K562 (cell line): ENCODE results near the gene SPAG9. TPM values are rescaled to one million over a fixed set of nuclear protein-coding genes. Genes with fewer than 3 reads are reported as not detected.

ENCODE experiments used
- ARID1B ChIP-seq: fragments of 450-650 bp; IDR thresholded peaks from 2 replicates; pipeline ENCODE4 v1.6.1; 2016; ENCODE audit warnings: antibody characterized with exemption, mild to moderate bottlenecking, inconsistent platforms
- CBFA2T2 ChIP-seq: fragments of 450-650 bp; conservative IDR thresholded peaks from 2 replicates; pipeline ENCODE4 v1.6.1; 2017; ENCODE audit warnings: mild to moderate bottlenecking
- CHD4 ChIP-seq: fragments of 200-600 bp; sonication (generic); IDR thresholded peaks from 3 replicates; pipeline ENCODE4 v1.6.1; 2012; ENCODE audit warnings: low read depth, mild to moderate bottlenecking, mixed read lengths, low read length, inconsistent platforms; ENCODE audit not compliant: insufficient read depth, insufficient replicate concordance, poor library complexity, severe bottlenecking
- COPS2 ChIP-seq: fragments of 450-650 bp; conservative IDR thresholded peaks from 2 replicates; pipeline ENCODE4 v1.6.1; 2016; ENCODE audit warnings: mild to moderate bottlenecking, moderate library complexity
- CREM ChIP-seq: IDR thresholded peaks from 2 replicates; pipeline ENCODE4 v1.6.1; 2014; ENCODE audit warnings: antibody characterized with exemption, low read depth
- DPF2 ChIP-seq: fragments of 450-650 bp; IDR thresholded peaks from 2 replicates; pipeline ENCODE4 v1.6.1; 2016
- EGR1 ChIP-seq: fragments of 450-650 bp; conservative IDR thresholded peaks from 2 replicates; pipeline ENCODE4 v1.6.1; 2017; ENCODE audit warnings: mild to moderate bottlenecking
- ELF2 ChIP-seq: fragments of 250-450 bp; sonication (Bioruptor Pico); IDR thresholded peaks from 2 replicates; pipeline ENCODE4 v1.5.0; 2021; ENCODE audit warnings: mild to moderate bottlenecking
- FOXJ3 ChIP-seq: sonication (generic); formaldehyde crosslinking; IDR thresholded peaks from 2 replicates; pipeline ENCODE4 v1.4.0; 2020; ENCODE audit warnings: mild to moderate bottlenecking, missing genetic modification reagents
- NCOR1 ChIP-seq: fragments of 450-650 bp; IDR thresholded peaks from 2 replicates; pipeline ENCODE4 v1.6.1; 2016; ENCODE audit warnings: mild to moderate bottlenecking, moderate library complexity
- NFE2L1 ChIP-seq: fragments of 450-650 bp; IDR thresholded peaks from 2 replicates; pipeline ENCODE4 v1.6.1; 2016; ENCODE audit warnings: missing genetic modification characterization, low read depth, mild to moderate bottlenecking, missing compliant biosample characterization, moderate library complexity, borderline replicate concordance
- OTX1 ChIP-seq: fragments of 450-650 bp; formaldehyde crosslinking; IDR thresholded peaks from 2 replicates; pipeline ENCODE4 v1.4.0; 2022; ENCODE audit warnings: mild to moderate bottlenecking
- POLR2G ChIP-seq: fragments of 200-400 bp; formaldehyde crosslinking; IDR thresholded peaks from 2 replicates; pipeline ENCODE4 v1.6.1; 2017; ENCODE audit warnings: low read depth, mild to moderate bottlenecking, antibody characterized with exemption, low read length, moderate library complexity
- RBM34 ChIP-seq: fragments of 200-400 bp; formaldehyde crosslinking; IDR thresholded peaks from 2 replicates; pipeline ENCODE4 v1.6.1; 2018; ENCODE audit warnings: low read length, borderline replicate concordance; ENCODE audit not compliant: insufficient read depth
- SIX5 ChIP-seq, 2 experiments: IDR thresholded peaks; 2 replicates each; pipeline ENCODE4 v1.6.1; 2011; ENCODE audit warnings: low read length in 2 of 2, borderline replicate concordance in 1 of 2, low read depth in 1 of 2, mild to moderate bottlenecking in 1 of 2, moderate library complexity in 1 of 2; ENCODE audit not compliant: insufficient read depth in 1 of 2
- SMAD1 ChIP-seq: fragments of 150-350 bp; IDR thresholded peaks from 2 replicates; pipeline ENCODE4 v1.6.1; 2014; ENCODE audit warnings: low read length, low read depth; ENCODE audit not compliant: partially characterized antibody
- SREBF1 ChIP-seq: fragments of 150-350 bp; IDR thresholded peaks from 2 replicates; pipeline ENCODE4 v1.6.1; 2014; ENCODE audit warnings: antibody characterized with exemption, low read depth, low read length, borderline replicate concordance
- SRF ChIP-seq, 2 experiments: fragments of 250-450, 450-650 bp in 1 of 2; sonication (Bioruptor Pico) in 1 of 2; sonication (generic) in 1 of 2; formaldehyde crosslinking; IDR thresholded peaks; 2 replicates each; pipeline versions ENCODE4 v1.5.0 to v1.5.1; 2020 to 2022; ENCODE audit warnings: mild to moderate bottlenecking in 1 of 2, missing genetic modification reagents in 1 of 2
- XRCC3 ChIP-seq: fragments of 450-650 bp; IDR thresholded peaks from 2 replicates; pipeline ENCODE4 v1.6.1; 2017; ENCODE audit warnings: mild to moderate bottlenecking, moderate library complexity
- ZKSCAN1 ChIP-seq: fragments of 150-350 bp; IDR thresholded peaks from 2 replicates; pipeline ENCODE4 v1.6.1; 2016; ENCODE audit warnings: low read depth, low read length
- ZKSCAN8 ChIP-seq: fragments of 200-800 bp; sonication (Bioruptor generic); IDR thresholded peaks from 2 replicates; pipeline ENCODE4 v1.6.1; 2016; ENCODE audit warnings: missing genetic modification characterization, missing compliant biosample characterization
- ZNF431 ChIP-seq: sonication (generic); formaldehyde crosslinking; IDR thresholded peaks from 2 replicates; pipeline ENCODE4 v1.8.0; 2022; ENCODE audit warnings: mild to moderate bottlenecking, missing genetic modification reagents
- ZNF699 ChIP-seq: fragments of 250-450 bp; sonication (Bioruptor Pico); IDR thresholded peaks from 2 replicates; pipeline ENCODE4 v1.8.0; 2021; ENCODE audit warnings: mild to moderate bottlenecking, moderate library complexity; ENCODE audit not compliant: insufficient replicate concordance
- ZSCAN29 ChIP-seq: fragments of 450-650 bp; IDR thresholded peaks from 2 replicates; pipeline ENCODE4 v1.6.1; 2017
- polyA plus RNA-seq, 8 experiments: library from polyadenylated mRNA; depleted of rRNA in 4 of 8; stranded (reverse) in 5 of 8; unstranded in 3 of 8; fragments of >200 nt; fragmentation: Nextera tagmentation in 2 of 8; fragmentation: Illumina TruSeq in 1 of 8; extraction: Ambion mirVana in 2 of 8; extraction: Trizol in 1 of 8; gene quantifications; 2 replicates each; pipeline versions ENCODE4 v1.2.1 to v1.2.3, GENCODE V29; 2011 to 2014; ENCODE audit warnings: inconsistent platforms in 1 of 8, missing spikeins in 1 of 8
- total RNA-seq, 7 experiments: library from RNA; depleted of rRNA in 6 of 7; stranded (reverse); fragments of >200 nt in 6 of 7; fragmentation: Illumina TruSeq in 2 of 7; extraction: Trizol in 2 of 7; gene quantifications; 2 replicates each; pipeline versions ENCODE4 v1.2.1 to v1.2.3, GENCODE V29; 2011 to 2021; ENCODE audit warnings: low replicate concordance in 1 of 7
- TF ChIP-seq, protein P1 (sequence below): fragments of 450-650 bp; IDR thresholded peaks from 2 replicates; pipeline ENCODE4 v1.6.1; 2017; ENCODE audit warnings: antibody characterized with exemption, mild to moderate bottlenecking
- TF ChIP-seq, protein P2 (sequence below): fragments of 250-450 bp; sonication (Bioruptor Pico); IDR thresholded peaks from 2 replicates; pipeline ENCODE4 v1.5.0; 2020; ENCODE audit warnings: mild to moderate bottlenecking

Gene SPAG9
- total and polyA plus RNA-seq, 9 of the 15 experiments (the other 6 are each of a cell fraction or from before 2014, with no cell fraction given): 12.2 to 99.2 (median 58.2) TPM

DNA sequence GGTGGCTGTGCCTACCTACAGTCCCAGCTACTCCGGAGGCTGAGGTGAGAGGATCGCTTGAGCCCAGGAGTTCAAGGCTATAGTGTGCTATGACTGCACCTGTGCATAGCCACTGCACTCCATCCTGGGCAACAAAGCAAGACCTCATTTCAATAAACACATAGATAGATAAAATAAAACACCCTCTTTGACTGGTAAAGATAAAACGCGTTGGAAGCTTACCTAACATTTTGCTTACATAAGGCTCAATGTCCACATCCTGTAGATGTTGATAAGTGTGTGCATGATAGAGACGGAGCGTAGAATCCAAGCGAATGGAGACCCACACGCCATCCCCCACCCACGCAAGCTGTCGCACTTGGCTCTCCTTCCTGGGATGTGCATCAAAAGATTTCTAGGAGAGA lies 141.1 kb downstream of the SPAG9 start (continued):
- no peak for TF ChIP-seq NFE2L1 (tag)
- no peak for TF ChIP-seq SMAD1
- TF ChIP-seq CREM: peak; percentile 53; the same call in 1 of the 2 replicates
- no peak for TF ChIP-seq SREBF1
- TF ChIP-seq ZNF699: no peak
- TF ChIP-seq DPF2: peak; percentile 45; the same call in 1 of the 2 replicates
- no peak for TF ChIP-seq OTX1
- no peak for TF ChIP-seq CHD4
- TF ChIP-seq, protein P1, sequence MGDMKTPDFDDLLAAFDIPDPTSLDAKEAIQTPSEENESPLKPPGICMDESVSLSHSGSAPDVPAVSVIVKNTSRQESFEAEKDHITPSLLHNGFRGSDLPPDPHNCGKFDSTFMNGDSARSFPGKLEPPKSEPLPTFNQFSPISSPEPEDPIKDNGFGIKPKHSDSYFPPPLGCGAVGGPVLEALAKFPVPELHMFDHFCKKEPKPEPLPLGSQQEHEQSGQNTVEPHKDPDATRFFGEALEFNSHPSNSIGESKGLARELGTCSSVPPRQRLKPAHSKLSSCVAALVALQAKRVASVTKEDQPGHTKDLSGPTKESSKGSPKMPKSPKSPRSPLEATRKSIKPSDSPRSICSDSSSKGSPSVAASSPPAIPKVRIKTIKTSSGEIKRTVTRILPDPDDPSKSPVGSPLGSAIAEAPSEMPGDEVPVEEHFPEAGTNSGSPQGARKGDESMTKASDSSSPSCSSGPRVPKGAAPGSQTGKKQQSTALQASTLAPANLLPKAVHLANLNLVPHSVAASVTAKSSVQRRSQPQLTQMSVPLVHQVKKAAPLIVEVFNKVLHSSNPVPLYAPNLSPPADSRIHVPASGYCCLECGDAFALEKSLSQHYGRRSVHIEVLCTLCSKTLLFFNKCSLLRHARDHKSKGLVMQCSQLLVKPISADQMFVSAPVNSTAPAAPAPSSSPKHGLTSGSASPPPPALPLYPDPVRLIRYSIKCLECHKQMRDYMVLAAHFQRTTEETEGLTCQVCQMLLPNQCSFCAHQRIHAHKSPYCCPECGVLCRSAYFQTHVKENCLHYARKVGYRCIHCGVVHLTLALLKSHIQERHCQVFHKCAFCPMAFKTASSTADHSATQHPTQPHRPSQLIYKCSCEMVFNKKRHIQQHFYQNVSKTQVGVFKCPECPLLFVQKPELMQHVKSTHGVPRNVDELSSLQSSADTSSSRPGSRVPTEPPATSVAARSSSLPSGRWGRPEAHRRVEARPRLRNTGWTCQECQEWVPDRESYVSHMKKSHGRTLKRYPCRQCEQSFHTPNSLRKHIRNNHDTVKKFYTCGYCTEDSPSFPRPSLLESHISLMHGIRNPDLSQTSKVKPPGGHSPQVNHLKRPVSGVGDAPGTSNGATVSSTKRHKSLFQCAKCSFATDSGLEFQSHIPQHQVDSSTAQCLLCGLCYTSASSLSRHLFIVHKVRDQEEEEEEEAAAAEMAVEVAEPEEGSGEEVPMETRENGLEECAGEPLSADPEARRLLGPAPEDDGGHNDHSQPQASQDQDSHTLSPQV: no peak
- TF ChIP-seq CBFA2T2: peak; percentile 19; the same call in 1 of the 2 replicates
- no peak for TF ChIP-seq XRCC3
- TF ChIP-seq COPS2: no peak
- TF ChIP-seq ELF2 (CRISPR knock-in tag): no peak
- no peak for TF ChIP-seq RBM34
- TF ChIP-seq SRF (CRISPR knock-in tag; IDR thresholded peaks at IDR 0.05): no peak
- TF ChIP-seq EGR1: peak; percentile 71
- no peak for TF ChIP-seq ZSCAN29
- peak; percentile 73 for TF ChIP-seq ARID1B
- no peak for TF ChIP-seq ZKSCAN1
- TF ChIP-seq FOXJ3: no peak
- TF ChIP-seq ZKSCAN8 (CRISPR knock-in tag): no peak
- TF ChIP-seq NCOR1: peak; percentile 39; the same call in 1 of the 2 replicates
- no peak for TF ChIP-seq POLR2G
- TF ChIP-seq ZNF431 (CRISPR knock-in tag): no peak
- no peak for TF ChIP-seq SIX5 (IDR thresholded peaks at IDR 0.05; ENCODE audit: borderline replicate concordance in 1 of 2, insufficient read depth in 1 of 2, low read depth in 1 of 2, low read length in 2 of 2)
- TF ChIP-seq, protein P2, sequence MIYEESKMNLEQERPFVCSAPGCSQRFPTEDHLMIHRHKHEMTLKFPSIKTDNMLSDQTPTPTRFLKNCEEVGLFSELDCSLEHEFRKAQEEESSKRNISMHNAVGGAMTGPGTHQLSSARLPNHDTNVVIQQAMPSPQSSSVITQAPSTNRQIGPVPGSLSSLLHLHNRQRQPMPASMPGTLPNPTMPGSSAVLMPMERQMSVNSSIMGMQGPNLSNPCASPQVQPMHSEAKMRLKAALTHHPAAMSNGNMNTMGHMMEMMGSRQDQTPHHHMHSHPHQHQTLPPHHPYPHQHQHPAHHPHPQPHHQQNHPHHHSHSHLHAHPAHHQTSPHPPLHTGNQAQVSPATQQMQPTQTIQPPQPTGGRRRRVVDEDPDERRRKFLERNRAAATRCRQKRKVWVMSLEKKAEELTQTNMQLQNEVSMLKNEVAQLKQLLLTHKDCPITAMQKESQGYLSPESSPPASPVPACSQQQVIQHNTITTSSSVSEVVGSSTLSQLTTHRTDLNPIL (CRISPR knock-in tag): no peak
